AG09319 (cell line): ENCODE data around the gene PEBP1.

Experiments used
- DNase-seq: peaks from one replicate; pipeline ENCODE4 v3.0.0-alpha.2; 2010; ENCODE audit warnings: low read depth; ENCODE audit errors: extremely low read depth
- TF ChIP-seq, protein P1 (sequence below): IDR thresholded peaks from 2 replicates; pipeline ENCODE4 v1.5.1; 2011; ENCODE audit warnings: low read depth, mild to moderate bottlenecking, inconsistent platforms, low read length, moderate library complexity

Gene PEBP1

DNA sequence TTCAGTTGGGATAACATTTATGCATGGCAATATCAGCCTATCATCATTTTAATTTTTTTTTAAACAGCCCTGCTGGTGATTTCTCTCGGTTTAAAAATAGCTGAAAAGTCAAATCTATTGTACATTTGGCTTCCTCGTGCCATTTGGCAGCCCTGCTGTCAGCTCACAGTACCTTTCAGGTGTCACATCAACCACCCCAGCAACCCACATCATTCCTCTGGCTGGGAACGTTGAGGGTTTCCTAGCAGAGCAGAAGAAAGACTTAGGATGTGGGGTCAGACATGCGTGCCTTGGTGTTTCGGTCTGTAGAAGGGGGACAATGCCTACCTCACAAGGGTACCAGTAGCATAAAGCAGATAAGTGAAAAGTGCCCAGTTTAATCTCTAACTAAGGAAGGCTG, 15.8 kb downstream of the PEBP1 start:
- DNase-seq, result no peak
- TF ChIP-seq, protein P1, sequence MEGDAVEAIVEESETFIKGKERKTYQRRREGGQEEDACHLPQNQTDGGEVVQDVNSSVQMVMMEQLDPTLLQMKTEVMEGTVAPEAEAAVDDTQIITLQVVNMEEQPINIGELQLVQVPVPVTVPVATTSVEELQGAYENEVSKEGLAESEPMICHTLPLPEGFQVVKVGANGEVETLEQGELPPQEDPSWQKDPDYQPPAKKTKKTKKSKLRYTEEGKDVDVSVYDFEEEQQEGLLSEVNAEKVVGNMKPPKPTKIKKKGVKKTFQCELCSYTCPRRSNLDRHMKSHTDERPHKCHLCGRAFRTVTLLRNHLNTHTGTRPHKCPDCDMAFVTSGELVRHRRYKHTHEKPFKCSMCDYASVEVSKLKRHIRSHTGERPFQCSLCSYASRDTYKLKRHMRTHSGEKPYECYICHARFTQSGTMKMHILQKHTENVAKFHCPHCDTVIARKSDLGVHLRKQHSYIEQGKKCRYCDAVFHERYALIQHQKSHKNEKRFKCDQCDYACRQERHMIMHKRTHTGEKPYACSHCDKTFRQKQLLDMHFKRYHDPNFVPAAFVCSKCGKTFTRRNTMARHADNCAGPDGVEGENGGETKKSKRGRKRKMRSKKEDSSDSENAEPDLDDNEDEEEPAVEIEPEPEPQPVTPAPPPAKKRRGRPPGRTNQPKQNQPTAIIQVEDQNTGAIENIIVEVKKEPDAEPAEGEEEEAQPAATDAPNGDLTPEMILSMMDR, result no peak

DNA sequence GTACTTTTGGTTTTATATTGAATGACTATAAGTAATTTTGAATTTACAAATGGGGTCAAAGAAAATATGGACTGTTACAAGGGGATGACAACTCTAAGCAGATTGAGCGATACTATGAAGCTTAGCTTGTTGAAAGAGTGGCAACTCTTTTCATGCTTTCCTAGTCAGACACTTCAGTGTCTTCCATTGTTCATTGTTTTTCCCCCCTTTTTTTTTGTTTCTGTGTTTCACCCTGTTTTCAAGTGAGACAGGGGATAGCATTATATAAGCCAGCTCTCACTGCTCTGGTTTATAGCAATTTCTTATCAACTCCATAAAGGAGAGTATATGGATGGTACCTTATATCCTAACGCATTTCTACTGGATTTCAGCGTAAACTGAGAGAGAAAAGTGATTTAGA, 24.6 kb downstream of the PEBP1 start:
- TF ChIP-seq, protein P1, result no peak
- no peak for DNase-seq

- DNase-seq, result no peak
- TF ChIP-seq, protein P1, result peak; percentile 54
Observed at GRCh38 chr12:118164798-118165486, 29.0 kb downstream of the PEBP1 start.

DNA sequence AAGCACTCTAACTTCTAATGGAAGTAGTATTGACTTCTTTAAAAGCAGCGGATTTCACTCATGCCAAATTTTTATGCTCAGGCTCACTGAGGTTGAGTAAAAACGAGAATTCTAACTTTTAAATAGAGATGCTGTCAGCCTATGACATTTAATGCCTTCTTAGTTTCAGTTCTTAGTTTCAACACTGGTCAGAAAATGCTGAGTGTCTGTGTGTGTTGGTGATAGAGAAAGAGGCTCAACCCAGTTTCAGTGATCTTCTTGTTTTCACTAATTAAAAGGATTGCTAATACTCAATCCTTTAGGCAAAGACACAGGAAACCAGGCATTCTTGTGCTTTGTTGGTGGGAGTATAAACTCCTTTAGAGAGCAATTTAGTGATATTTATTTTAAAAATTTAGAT, 31.0 kb downstream of the PEBP1 start:
- TF ChIP-seq, protein P1, result no peak
- DNase-seq, result no peak

GRCh38 chr12:118175823-118176447, 40.0 kb downstream of the PEBP1 start:
- DNase-seq, result no peak
- TF ChIP-seq, protein P1, result no peak

DNA sequence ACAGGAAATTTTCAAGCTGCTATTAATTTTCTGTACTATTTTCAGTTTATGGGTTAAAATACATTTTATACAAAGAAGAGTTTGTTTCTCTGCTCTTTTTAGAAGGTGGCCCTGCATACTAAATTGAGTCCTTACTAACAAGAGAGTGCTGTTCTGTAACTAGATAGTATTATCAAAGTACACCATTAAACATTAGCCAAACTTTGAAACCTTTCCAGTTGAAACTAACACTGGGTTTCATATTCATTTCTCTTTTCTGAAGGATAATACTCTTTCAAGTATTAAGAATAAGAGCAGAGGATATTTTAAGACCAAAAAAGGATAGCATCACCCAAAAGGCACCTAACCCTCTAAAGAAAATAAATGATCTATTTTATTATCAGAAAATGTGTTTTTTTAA, 47.2 kb downstream of the PEBP1 start:
- no peak for DNase-seq
- TF ChIP-seq, protein P1, result no peak

GRCh38 chr12:118183711-118184110, 47.8 kb downstream of the PEBP1 start:
- no peak for DNase-seq

More at GRCh38 chr12:118183711-118184110, 47.8 kb downstream of the PEBP1 start:
- TF ChIP-seq, protein P1, result no peak
